HG02798 (cell line): Measurements from ENCODE around the gene TSHZ3.

Experiments
- ATAC-seq: cut with Tn5 transposase; IDR thresholded peaks from one replicate; pipeline ENCODE4 v1.9.1; 2021; ENCODE audit warnings: mild to moderate bottlenecking; ENCODE audit not compliant: unreplicated experiment, poor library complexity

Gene TSHZ3

GRCh38 chr19:31349160-31349881 lies at the start of gene TSHZ3:
TSS of gene TSHZ3 (minus strand) at chr19:31349436. CDS start at chr19:31349219, 217 bp downstream.
- no peak for ATAC-seq

- no peak for ATAC-seq
Observed at GRCh38 chr19:31397308-31397707, 48.1 kb upstream of the TSHZ3 start.

GRCh38 chr19:31392464-31392863 lies 43.2 kb upstream of the TSHZ3 start:
- ATAC-seq, result no peak

GRCh38 chr19:31391518-31391917 lies 42.3 kb upstream of the TSHZ3 start:
- no peak for ATAC-seq

- no peak for ATAC-seq
Observed at GRCh38 chr19:31390711-31391110, 41.5 kb upstream of the TSHZ3 start.

- ATAC-seq, result no peak
Observed at GRCh38 chr19:31389874-31390273, 40.6 kb upstream of the TSHZ3 start.

GRCh38 chr19:31387717-31388301 lies 38.6 kb upstream of the TSHZ3 start:
- no peak for ATAC-seq

- no peak for ATAC-seq
Observed at GRCh38 chr19:31386806-31387205, 37.6 kb upstream of the TSHZ3 start.

GRCh38 chr19:31385744-31386143 lies 36.5 kb upstream of the TSHZ3 start:
- ATAC-seq, result no peak

GRCh38 chr19:31383553-31383952 lies 34.3 kb upstream of the TSHZ3 start:
- ATAC-seq, result no peak

GRCh38 chr19:31380854-31381253 lies 31.6 kb upstream of the TSHZ3 start:
- ATAC-seq, result no peak

- no peak for ATAC-seq
Observed at GRCh38 chr19:31378404-31378803, 29.2 kb upstream of the TSHZ3 start.

- no peak for ATAC-seq
Observed at GRCh38 chr19:31377736-31378135, 28.5 kb upstream of the TSHZ3 start.

- no peak for ATAC-seq
Observed at GRCh38 chr19:31372246-31372781, 23.1 kb upstream of the TSHZ3 start.

GRCh38 chr19:31370216-31370615 lies 21.0 kb upstream of the TSHZ3 start:
- ATAC-seq, result no peak

GRCh38 chr19:31364963-31365362 lies 15.7 kb upstream of the TSHZ3 start:
- no peak for ATAC-seq

GRCh38 chr19:31361728-31362127 lies 12.5 kb upstream of the TSHZ3 start:
- ATAC-seq, result no peak

- no peak for ATAC-seq
Observed at GRCh38 chr19:31357315-31357673, 8.1 kb upstream of the TSHZ3 start.

GRCh38 chr19:31356587-31357314 lies 7.5 kb upstream of the TSHZ3 start:
- no peak for ATAC-seq

GRCh38 chr19:31355665-31356289 lies 6.5 kb upstream of the TSHZ3 start:
- ATAC-seq, result no peak
